ENCODE results near the gene PHLDB2. TPM values are rescaled to one million over a fixed set of nuclear protein-coding genes. Genes with fewer than 3 reads are reported as not detected.

PHLDB2 gene
- total RNA-seq, 1 donor from 2014 or later, result 145 TPM

Other genes starting within 250 kb of the PHLDB2 start
- 8.9 and 36.4 TPM in 2 replicates for gene PLCXD2, start 184.6 kb upstream of the PHLDB2 start, total RNA-seq
- 20.1 and 43.6 TPM in 2 replicates for gene ABHD10, start 119.8 kb downstream of the PHLDB2 start, total RNA-seq
- 8.5 and 19.1 TPM in 2 replicates for gene TAGLN3, start 139.7 kb downstream of the PHLDB2 start, total RNA-seq
- gene TMPRSS7, start 175.5 kb downstream of the PHLDB2 start, total RNA-seq, result 0.15 TPM in 1 of 2 replicates, not detected in the other
- gene C3orf52, start 227.1 kb downstream of the PHLDB2 start, total RNA-seq, result 33.1 and 68.9 TPM in 2 replicates

Data from renal cortical epithelial cell (primary cell).